Endothelial cell of umbilical vein (primary cell): Measurements from ENCODE around the gene FES. TPM values are rescaled to one million over a fixed set of nuclear protein-coding genes. Genes with fewer than 3 reads are reported as not detected.

Source experiments
- BruUV-seq: library from RNA; stranded (reverse); fragments of 400-500 nt; replicated peaks from 2 replicates; lab custom pipeline; 2021; lab: Mats Ljungman, UMichigan
- CTCF ChIA-PET: fragments of 300-600, 350-600 bp; sonication (Branson Sonifier 250); formaldehyde crosslinking; loops from one replicate; lab custom pipeline; 2021; ENCODE audit warnings: antibody characterized with exemption, inconsistent platforms; lab: Charles Lee
- POLR2A ChIA-PET: fragments of 300-600, 350-600 bp; sonication (Branson Sonifier 250); formaldehyde crosslinking; loops from one replicate; lab custom pipeline; 2021; ENCODE audit warnings: antibody characterized with exemption, inconsistent platforms; lab: Charles Lee
- DNase-seq: peaks from one replicate; pipeline ENCODE4 v3.0.0-alpha.2; 2011; ENCODE audit warnings: low read depth, low spot score
- FAIRE-seq: peaks from 2 replicates; lab custom pipeline; 2011; peaks lifted over from hg19 to GRCh38; lab: Jason Lieb, UNC
- H2AFZ ChIP-seq: 2 replicates; pipeline ENCODE4 v1.6.0; 2012; ENCODE audit warnings: low read depth, low read length, control low read depth, inconsistent platforms
- H3K27ac ChIP-seq: 2 replicates; pipeline ENCODE4 v1.5.1; 2011; ENCODE audit warnings: low read depth, mild to moderate bottlenecking, control low read depth, low read length, moderate library complexity; ENCODE audit not compliant: insufficient read depth
- H3K27me3 ChIP-seq, 2 experiments: 2 replicates each; pipeline versions ENCODE4 v1.6.0 to v1.6.1; 2011; ENCODE audit warnings: low read length in 2 of 2, mixed read lengths in 1 of 2; ENCODE audit not compliant: control insufficient read depth in 2 of 2, insufficient read depth in 2 of 2
- H3K36me3 ChIP-seq, 2 experiments: 2 replicates in 1 of 2; 3 replicates in 1 of 2; pipeline ENCODE4 v1.5.1; 2011; ENCODE audit warnings: low read length in 2 of 2, mild to moderate bottlenecking in 1 of 2, moderate library complexity in 1 of 2; ENCODE audit not compliant: control insufficient read depth in 2 of 2, insufficient read depth in 2 of 2; ENCODE audit errors: extremely low read depth in 1 of 2
- H3K4me1 ChIP-seq: 3 replicates; pipeline ENCODE4 v1.5.1; 2011; ENCODE audit warnings: mild to moderate bottlenecking, low read length; ENCODE audit not compliant: control insufficient read depth, insufficient read depth; ENCODE audit errors: extremely low read depth
- H3K4me2 ChIP-seq: 2 replicates; pipeline ENCODE4 v1.6.1; 2011; ENCODE audit warnings: low read length, control low read depth, mixed read lengths; ENCODE audit not compliant: insufficient read depth
- H3K4me3 ChIP-seq, 3 experiments: fragments of 200-600 bp in 1 of 3; sonication (generic), shearing (Covaris generic) in 1 of 3; replicated peaks in 1 of 3; 2 replicates each; pipeline ENCODE4 v1.5.1; 2011 to 2016; ENCODE audit warnings: control low read depth in 3 of 3, low read length in 3 of 3, mild to moderate bottlenecking in 2 of 3, inconsistent platforms in 1 of 3, low read depth in 1 of 3, moderate library complexity in 1 of 3; ENCODE audit not compliant: insufficient read depth in 1 of 3
- H3K79me2 ChIP-seq: 2 replicates; pipeline ENCODE4 v1.6.0; 2012; ENCODE audit warnings: low read length, inconsistent platforms; ENCODE audit not compliant: control insufficient read depth, insufficient read depth
- H3K9ac ChIP-seq: replicated peaks from 2 replicates; pipeline ENCODE3; 2011; ENCODE audit warnings: low read length, control low read depth; ENCODE audit not compliant: insufficient read depth; ENCODE audit errors: extremely low read depth
- H3K9me1 ChIP-seq: replicated peaks from 3 replicates; pipeline ENCODE4 v1.6.0; 2011; ENCODE audit warnings: mild to moderate bottlenecking, low read length; ENCODE audit not compliant: control insufficient read depth, insufficient read depth; ENCODE audit errors: extremely low read depth
- H3K9me3 ChIP-seq: replicated peaks from 2 replicates; pipeline ENCODE4 v1.5.1; 2012; ENCODE audit warnings: low read length, inconsistent platforms; ENCODE audit not compliant: control insufficient read depth, insufficient read depth
- H4K20me1 ChIP-seq: replicated peaks from 2 replicates; pipeline ENCODE3; 2011; ENCODE audit warnings: mild to moderate bottlenecking, low read length; ENCODE audit not compliant: control insufficient read depth, insufficient read depth; ENCODE audit errors: extremely low read depth
- EZH2 ChIP-seq: IDR thresholded peaks from 2 replicates; pipeline ENCODE4 v1.6.1; 2012; ENCODE audit warnings: borderline replicate concordance, low read depth, mild to moderate bottlenecking, moderate library complexity, low read length, inconsistent platforms; ENCODE audit not compliant: severe bottlenecking
- FOS ChIP-seq: IDR thresholded peaks from 2 replicates; pipeline ENCODE4 v1.6.1; 2011; ENCODE audit warnings: mild to moderate bottlenecking, low read length, moderate library complexity, borderline replicate concordance; ENCODE audit not compliant: insufficient read depth
- GATA2 ChIP-seq: IDR thresholded peaks from 2 replicates; pipeline ENCODE4 v1.7.0; 2011; ENCODE audit warnings: low read depth, mild to moderate bottlenecking, moderate library complexity, mixed read lengths, low read length; ENCODE audit not compliant: insufficient read length, insufficient read depth
- JUN ChIP-seq: IDR thresholded peaks from 2 replicates; pipeline ENCODE4 v1.6.1; 2011; ENCODE audit warnings: borderline replicate concordance, low read depth; ENCODE audit not compliant: insufficient read length, insufficient read depth
- MYC ChIP-seq: IDR thresholded peaks from one replicate; pipeline ENCODE4 v1.6.1; 2011; ENCODE audit warnings: mild to moderate bottlenecking, low read depth, low read length
- POLR2A ChIP-seq: IDR thresholded peaks from 2 replicates; pipeline ENCODE4 v1.6.1; 2012; ENCODE audit warnings: low read depth, mild to moderate bottlenecking, control low read depth, low read length
- POLR2AphosphoS5 ChIP-seq: IDR thresholded peaks from 2 replicates; pipeline ENCODE4 v1.6.1; 2012; ENCODE audit warnings: low read depth, mild to moderate bottlenecking, control low read depth, low read length, moderate library complexity; ENCODE audit not compliant: insufficient read depth
- dilution Hi-C: fragments of 300-500 bp; cut with MboI; formaldehyde crosslinking; loops from one replicate; pipeline ENCODE4 v1.15.0; 2019; ENCODE audit warnings: low sequenced_read_pairs; ENCODE audit not compliant: extremely low pct_ligation_motif_present
- intact Hi-C: fragments of 100-400 bp; cut with micrococcal nuclease; formaldehyde crosslinking; loops from one replicate; pipeline ENCODE4 v1.10.0; 2022
- polyA plus RNA-seq, 4 experiments: library from polyadenylated mRNA; depleted of rRNA in 3 of 4; stranded (reverse) in 3 of 4; unstranded in 1 of 4; fragments of >200 nt; gene quantifications; 2 replicates each; pipeline versions ENCODE4 v1.2.1 to v1.2.3, GENCODE V29; 2011 to 2012; ENCODE audit warnings: missing spikeins in 1 of 4
- total RNA-seq: library from RNA; stranded (reverse); gene quantifications from 2 replicates; pipeline ENCODE4 v1.2.3, GENCODE V29; 2021
- TF ChIP-seq, protein P1 (sequence below), 2 donors: IDR thresholded peaks; 1 replicate in 1 of 2; 2 replicates in 1 of 2; pipeline ENCODE4 v1.5.1; 2011; ENCODE audit warnings: low read length in 2 of 2, mild to moderate bottlenecking in 2 of 2, moderate library complexity in 2 of 2, control low read depth in 1 of 2, inconsistent platforms in 1 of 2, low read depth in 1 of 2; ENCODE audit not compliant: insufficient read depth in 1 of 2; ENCODE audit errors: extremely low read depth in 1 of 2
- TF ChIP-seq, protein P2 (sequence below): IDR thresholded peaks from 2 replicates; pipeline ENCODE4 v1.6.1; 2011; ENCODE audit not compliant: insufficient read depth, insufficient read length

FES gene
- total and polyA plus RNA-seq, 2 donors (not counting 3 experiments of a cell fraction or from before 2014, with no cell fraction given) = 41.5 to 58.1 TPM

DNA sequence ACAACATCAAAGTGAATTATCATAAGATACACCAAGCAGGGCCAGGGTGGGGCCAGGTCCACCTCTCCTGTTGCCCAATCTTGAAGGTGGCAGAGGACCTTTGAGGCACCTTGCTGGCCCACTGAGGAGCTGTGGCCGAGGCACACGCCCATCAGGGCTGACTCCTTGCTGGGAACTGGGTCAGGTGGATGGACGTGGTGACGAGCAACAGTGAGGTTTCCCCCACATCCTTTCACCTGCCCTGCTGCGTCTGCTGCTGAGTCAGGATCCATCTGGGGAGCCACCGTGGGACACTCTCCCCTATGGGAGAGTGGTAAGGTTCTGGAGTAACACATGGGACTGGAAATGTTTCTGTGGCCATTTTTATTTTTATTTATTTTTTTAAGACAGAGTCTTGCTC lies 33.2 kb upstream of the FES start:
- peaks cover 0 to 3% of the 10 kb centered on the region in 2 experiments for H3K27me3 ChIP-seq
- H3K9me3 ChIP-seq = no peaks in the 10 kb centered on the region
- H3K9ac ChIP-seq = no peak overlapping the region
- no peak overlapping the region for H2AFZ ChIP-seq
- H3K4me3 ChIP-seq = no peak overlapping the region
- FAIRE-seq (no peak), DNase-seq (no peak)
- ChIA-PET POLR2A (no interaction called here), CTCF (interaction anchor here (1.1 kb wide), 1 partner anchor 12 kb away, joined by 3 read pairs; no protein-coding TSS in a partner anchor)
- dilution Hi-C loops (no loop called here), intact Hi-C loops (no loop called here)
- no peak overlapping the region for H3K4me2 ChIP-seq
- no peak overlapping the region for H3K27ac ChIP-seq
- no peak for TF ChIP-seq GATA2
- no peak for TF ChIP-seq POLR2AphosphoS5
- TF ChIP-seq, protein P1, sequence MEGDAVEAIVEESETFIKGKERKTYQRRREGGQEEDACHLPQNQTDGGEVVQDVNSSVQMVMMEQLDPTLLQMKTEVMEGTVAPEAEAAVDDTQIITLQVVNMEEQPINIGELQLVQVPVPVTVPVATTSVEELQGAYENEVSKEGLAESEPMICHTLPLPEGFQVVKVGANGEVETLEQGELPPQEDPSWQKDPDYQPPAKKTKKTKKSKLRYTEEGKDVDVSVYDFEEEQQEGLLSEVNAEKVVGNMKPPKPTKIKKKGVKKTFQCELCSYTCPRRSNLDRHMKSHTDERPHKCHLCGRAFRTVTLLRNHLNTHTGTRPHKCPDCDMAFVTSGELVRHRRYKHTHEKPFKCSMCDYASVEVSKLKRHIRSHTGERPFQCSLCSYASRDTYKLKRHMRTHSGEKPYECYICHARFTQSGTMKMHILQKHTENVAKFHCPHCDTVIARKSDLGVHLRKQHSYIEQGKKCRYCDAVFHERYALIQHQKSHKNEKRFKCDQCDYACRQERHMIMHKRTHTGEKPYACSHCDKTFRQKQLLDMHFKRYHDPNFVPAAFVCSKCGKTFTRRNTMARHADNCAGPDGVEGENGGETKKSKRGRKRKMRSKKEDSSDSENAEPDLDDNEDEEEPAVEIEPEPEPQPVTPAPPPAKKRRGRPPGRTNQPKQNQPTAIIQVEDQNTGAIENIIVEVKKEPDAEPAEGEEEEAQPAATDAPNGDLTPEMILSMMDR (IDR thresholded peaks at IDR 0.05; ENCODE audit: extremely low read depth in 1 of 2, insufficient read depth in 1 of 2, low read depth in 1 of 2, low read length in 2 of 2) = no peak
- TF ChIP-seq EZH2 = no peak
- no peak for TF ChIP-seq JUN
- no peak for TF ChIP-seq POLR2A
- no peak for TF ChIP-seq MYC
- TF ChIP-seq, protein P2, sequence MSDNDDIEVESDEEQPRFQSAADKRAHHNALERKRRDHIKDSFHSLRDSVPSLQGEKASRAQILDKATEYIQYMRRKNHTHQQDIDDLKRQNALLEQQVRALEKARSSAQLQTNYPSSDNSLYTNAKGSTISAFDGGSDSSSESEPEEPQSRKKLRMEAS = no peak
- no peak for TF ChIP-seq FOS
- no peaks in the 10 kb centered on the region for H3K4me1 ChIP-seq
- no TSS peak for BruUV-seq
- H3K79me2 ChIP-seq = no peaks in the 10 kb centered on the region
- H4K20me1 ChIP-seq = no peaks in the 10 kb centered on the region
- H3K36me3 ChIP-seq = no peaks in the 10 kb centered on the region
- H3K9me1 ChIP-seq = no peaks in the 10 kb centered on the region
